ENCODE data around the gene MMP23B. TPM values are rescaled to one million over a fixed set of nuclear protein-coding genes. Genes with fewer than 3 reads are reported as not detected.
A peak's percentile ranks its signal among the peaks of the same experiment; 100 is the strongest.

The MMP23B gene
- total RNA-seq, 4 donors from 2014 or later = 0.62 TPM; not detected in 3

DNA sequence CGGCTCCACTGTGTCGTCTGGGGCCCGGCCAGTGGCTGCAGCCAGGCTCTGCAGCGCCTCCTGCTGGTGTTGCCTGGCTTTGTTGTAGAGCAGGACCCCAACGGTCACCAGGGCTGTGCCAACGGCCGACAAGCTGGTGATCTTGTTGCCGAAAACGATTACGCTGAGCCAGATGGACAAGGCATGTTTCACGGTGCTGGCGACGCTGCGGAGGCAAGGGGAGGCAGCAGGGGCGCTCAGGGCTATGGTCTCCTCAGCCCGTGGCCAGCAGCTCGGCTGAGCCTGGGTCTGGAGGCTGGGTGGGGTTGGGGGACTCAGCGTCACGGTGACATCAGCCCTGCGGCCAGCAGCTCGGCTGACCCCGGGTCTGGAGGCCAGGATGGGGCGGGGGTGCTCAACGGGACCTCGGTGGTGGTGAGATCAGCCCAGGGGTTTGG is 33.9 kb downstream of the MMP23B start:
- Histone ChIP-seq H3K4me3 (no peak overlapping the region), H3K9me3 (no peaks in the 10 kb centered on the region), H3K27me3 (no peaks in the 10 kb centered on the region), H3K4me1 (peaks cover 5 to 8% of the 10 kb centered on the region in 2 donors), H3K27ac (no peak overlapping the region), H3K36me3 (peaks cover 0 to 51% of the 10 kb centered on the region in 2 donors)
- no peak for DNase-seq
- ATAC-seq = no peak
- TF ChIP-seq POLR2A (IDR thresholded peaks at IDR 0.05) (no peak), CTCF (IDR thresholded peaks at IDR 0.05 in 4 of 5, conservative IDR thresholded peaks at IDR 0.05 in 1 of 5) (peak in 2 of 5 experiments; percentile 39 to 46)
- intact Hi-C loops (cut with DNase I; ENCODE audit: low total_unique reads) = no loop called here
- in situ Hi-C loops (cut with MboI; ENCODE audit: low sequenced_read_pairs in 4 of 4) = no loop called here

DNA sequence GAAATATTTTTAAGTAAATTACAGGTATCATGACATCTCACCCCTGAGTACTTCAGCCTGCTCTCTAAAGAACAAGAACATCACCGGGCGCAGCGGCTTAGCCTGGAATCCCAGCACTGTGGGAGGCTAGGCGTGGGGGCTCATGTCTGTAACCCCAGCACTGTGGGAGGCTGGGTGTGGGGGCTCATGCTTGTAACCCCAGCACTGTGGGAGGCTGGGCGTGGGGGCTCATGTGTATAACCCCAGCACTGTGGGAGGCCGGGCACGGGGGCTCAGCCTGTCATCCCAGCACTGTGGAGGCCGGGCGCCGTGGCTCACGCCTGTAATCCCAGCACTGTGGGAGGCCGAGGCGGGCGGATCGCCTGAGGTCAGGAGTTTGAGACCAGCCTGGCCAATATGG is 34.6 kb downstream of the MMP23B start:
- no peaks in the 10 kb centered on the region for H3K27me3 ChIP-seq
- peaks cover 0 to 3% of the 10 kb centered on the region in 2 donors for H3K4me1 ChIP-seq
- H3K4me3 ChIP-seq = no peak overlapping the region
- H3K9me3 ChIP-seq = no peaks in the 10 kb centered on the region
- no peak overlapping the region for H3K27ac ChIP-seq
- TF ChIP-seq POLR2A (IDR thresholded peaks at IDR 0.05) (no peak), CTCF (IDR thresholded peaks at IDR 0.05 in 4 of 5, conservative IDR thresholded peaks at IDR 0.05 in 1 of 5) (no peak)
- DNase-seq (no peak), ATAC-seq (no peak)
- in situ Hi-C loops (cut with MboI; ENCODE audit: low sequenced_read_pairs in 4 of 4) = no loop called here
- intact Hi-C loops (cut with DNase I; ENCODE audit: low total_unique reads) = no loop called here
- peaks cover 0 to 58% of the 10 kb centered on the region in 2 donors for H3K36me3 ChIP-seq

DNA sequence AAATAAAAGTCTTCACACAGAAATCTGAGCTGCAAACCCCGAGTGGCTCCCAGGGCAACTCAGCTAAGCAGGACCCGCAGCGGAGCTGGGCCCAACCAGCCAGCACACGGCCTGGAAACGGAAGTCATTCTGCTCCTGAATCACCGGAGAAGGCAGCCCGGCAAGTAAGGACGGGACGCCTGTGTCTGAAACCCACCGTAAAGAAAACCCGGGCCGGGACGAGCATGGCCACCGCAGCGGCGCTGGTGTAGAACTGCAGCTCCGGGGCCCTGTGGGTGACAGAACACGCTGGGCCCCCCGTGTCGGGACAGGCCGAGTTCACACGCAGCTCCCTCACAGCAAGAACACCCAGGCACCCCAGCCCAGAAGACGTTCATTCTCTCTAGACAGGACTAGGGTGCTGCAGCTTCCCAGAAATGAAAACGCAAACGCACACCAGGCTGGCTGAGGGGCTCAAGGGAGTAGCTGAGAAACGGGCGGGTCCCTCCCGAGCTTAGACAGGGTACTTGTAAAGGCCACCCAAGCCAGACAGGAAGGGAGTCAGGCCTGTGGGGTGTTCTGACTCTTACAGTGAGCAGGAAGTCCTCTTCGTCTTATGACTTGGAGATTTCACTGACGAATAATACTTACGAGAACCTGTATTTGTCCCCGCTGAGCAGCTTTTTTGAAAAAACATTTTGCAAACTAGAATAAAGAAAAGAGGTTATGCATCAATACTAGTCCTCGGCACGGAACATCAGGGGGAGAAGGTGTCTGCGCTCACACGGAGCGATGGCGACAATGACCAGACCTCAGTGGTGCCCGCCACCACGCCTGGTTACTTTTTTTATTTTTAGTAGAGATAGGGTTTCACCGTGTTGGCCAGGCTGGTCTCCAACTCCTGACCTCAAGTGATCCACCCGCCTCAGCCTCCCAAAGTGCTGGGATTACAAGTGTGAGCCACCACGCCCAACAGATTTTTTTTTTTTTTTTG is 37.8 kb downstream of the MMP23B start:
- Histone ChIP-seq H3K4me3 (no peak overlapping the region), H3K27me3 (no peaks in the 10 kb centered on the region), H3K9me3 (no peaks in the 10 kb centered on the region), H3K27ac (no peak overlapping the region), H3K4me1 (no peaks in the 10 kb centered on the region), H3K36me3 (peaks cover 0 to 77% of the 10 kb centered on the region in 2 donors)
- TF ChIP-seq POLR2A (IDR thresholded peaks at IDR 0.05) (no peak), CTCF (IDR thresholded peaks at IDR 0.05 in 4 of 5, conservative IDR thresholded peaks at IDR 0.05 in 1 of 5) (no peak)
- DNase-seq = no peak
- in situ Hi-C loops (cut with MboI; ENCODE audit: low sequenced_read_pairs in 4 of 4) = no loop called here
- no peak for ATAC-seq
- intact Hi-C loops (cut with DNase I; ENCODE audit: low total_unique reads) = no loop called here

GRCh38 chr1:1670866-1671265 is 38.9 kb downstream of the MMP23B start:
- Histone ChIP-seq H3K27ac (no peak overlapping the region), H3K9me3 (no peaks in the 10 kb centered on the region), H3K4me1 (no peaks in the 10 kb centered on the region), H3K4me3 (no peak overlapping the region), H3K27me3 (no peaks in the 10 kb centered on the region), H3K36me3 (peaks cover 0 to 70% of the 10 kb centered on the region in 2 donors)
- ATAC-seq (no peak), DNase-seq (no peak)
- in situ Hi-C loops (cut with MboI; ENCODE audit: low sequenced_read_pairs in 4 of 4) (no loop called here), intact Hi-C loops (cut with DNase I; ENCODE audit: low total_unique reads) (no loop called here)
- TF ChIP-seq CTCF (IDR thresholded peaks at IDR 0.05 in 4 of 5, conservative IDR thresholded peaks at IDR 0.05 in 1 of 5) = no peak
- TF ChIP-seq POLR2A (IDR thresholded peaks at IDR 0.05) = no peak

Measured in gastrocnemius medialis (tissue), 4 donors.